Ramos (cell line): ENCODE data around the gene STK32C.

Experiments used
- in situ Hi-C: fragments of 300-500 bp; cut with MboI; formaldehyde crosslinking; loops from one replicate; pipeline ENCODE4 v1.14.3; 2022; ENCODE audit warnings: low sequenced_read_pairs; ENCODE audit not compliant: unreplicated experiment

The STK32C gene

GRCh38 chr10:132239126-132240031, 68.4 kb downstream of the STK32C start:
- in situ Hi-C loops, result no loop called here

- in situ Hi-C loops, result no loop called here
These were observed 69.2 kb downstream of the STK32C start for GRCh38 chr10:132238371-132239125.

GRCh38 chr10:132237871-132238270, 69.9 kb downstream of the STK32C start:
- in situ Hi-C loops, result no loop called here

- in situ Hi-C loops, result no loop called here
These were observed 70.4 kb downstream of the STK32C start for GRCh38 chr10:132237396-132237795.

GRCh38 chr10:132236881-132237280, 70.9 kb downstream of the STK32C start:
- in situ Hi-C loops, result no loop called here

GRCh38 chr10:132236161-132236560, 71.6 kb downstream of the STK32C start:
- in situ Hi-C loops, result no loop called here

GRCh38 chr10:132234860-132235259, 72.9 kb downstream of the STK32C start:
- in situ Hi-C loops, result no loop called here

- in situ Hi-C loops, result no loop called here
These were observed 74.2 kb downstream of the STK32C start for GRCh38 chr10:132233501-132234085.

GRCh38 chr10:132232981-132233380, 74.8 kb downstream of the STK32C start:
- in situ Hi-C loops, result no loop called here

GRCh38 chr10:132232023-132232951, 75.5 kb downstream of the STK32C start:
- in situ Hi-C loops, result no loop called here

GRCh38 chr10:132231656-132232022, 76.1 kb downstream of the STK32C start:
- in situ Hi-C loops, result no loop called here

GRCh38 chr10:132230557-132231210, 77.1 kb downstream of the STK32C start:
- in situ Hi-C loops, result no loop called here

GRCh38 chr10:132229834-132230556, 77.8 kb downstream of the STK32C start:
- in situ Hi-C loops, result loop anchor here (10.0 kb wide), 1 partner anchor 115 kb away; no protein-coding TSS in a partner anchor

- in situ Hi-C loops, result loop anchor here (10.0 kb wide), 1 partner anchor 116 kb away; no protein-coding TSS in a partner anchor
These were observed 78.7 kb downstream of the STK32C start for GRCh38 chr10:132229096-132229495.

GRCh38 chr10:132228616-132229015, 79.1 kb downstream of the STK32C start:
- in situ Hi-C loops, result loop anchor here (10.0 kb wide), 1 partner anchor 116 kb away; no protein-coding TSS in a partner anchor

GRCh38 chr10:132227851-132228390, 79.8 kb downstream of the STK32C start:
- in situ Hi-C loops, result loop anchor here (10.0 kb wide), 1 partner anchor 117 kb away; no protein-coding TSS in a partner anchor

GRCh38 chr10:132226586-132227405, 81.0 kb downstream of the STK32C start:
- in situ Hi-C loops, result loop anchor here (10.0 kb wide), 1 partner anchor 118 kb away; no protein-coding TSS in a partner anchor
